ENCODE results near the gene CLSTN3. TPM values are rescaled to one million over a fixed set of nuclear protein-coding genes. Genes with fewer than 3 reads are reported as not detected.

Gene CLSTN3
- total RNA-seq, 4 donors from 2014 or later, result 22.1 to 41.1 (median 31.7) TPM

DNA sequence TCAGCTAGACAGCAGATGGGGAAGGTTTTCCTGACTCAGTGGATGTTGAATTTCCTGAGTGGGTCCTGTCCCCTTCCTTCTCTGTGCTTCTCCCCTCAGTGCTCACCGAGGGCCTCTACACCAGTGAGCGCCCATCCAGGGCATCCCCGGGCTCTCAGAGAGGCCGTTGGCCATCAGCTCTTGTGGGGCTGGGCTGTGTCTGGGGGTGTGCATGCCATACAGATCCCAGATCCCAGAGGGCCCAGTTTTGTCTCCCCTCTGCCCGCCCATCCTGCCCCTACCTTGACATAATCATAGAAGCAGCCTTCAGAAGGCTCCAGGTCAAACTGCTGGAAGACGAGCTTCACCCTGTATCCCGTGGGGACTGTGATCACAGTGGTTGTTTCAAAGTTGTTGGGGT, 39.0 kb upstream of the CLSTN3 start:
- TF ChIP-seq, protein P1, sequence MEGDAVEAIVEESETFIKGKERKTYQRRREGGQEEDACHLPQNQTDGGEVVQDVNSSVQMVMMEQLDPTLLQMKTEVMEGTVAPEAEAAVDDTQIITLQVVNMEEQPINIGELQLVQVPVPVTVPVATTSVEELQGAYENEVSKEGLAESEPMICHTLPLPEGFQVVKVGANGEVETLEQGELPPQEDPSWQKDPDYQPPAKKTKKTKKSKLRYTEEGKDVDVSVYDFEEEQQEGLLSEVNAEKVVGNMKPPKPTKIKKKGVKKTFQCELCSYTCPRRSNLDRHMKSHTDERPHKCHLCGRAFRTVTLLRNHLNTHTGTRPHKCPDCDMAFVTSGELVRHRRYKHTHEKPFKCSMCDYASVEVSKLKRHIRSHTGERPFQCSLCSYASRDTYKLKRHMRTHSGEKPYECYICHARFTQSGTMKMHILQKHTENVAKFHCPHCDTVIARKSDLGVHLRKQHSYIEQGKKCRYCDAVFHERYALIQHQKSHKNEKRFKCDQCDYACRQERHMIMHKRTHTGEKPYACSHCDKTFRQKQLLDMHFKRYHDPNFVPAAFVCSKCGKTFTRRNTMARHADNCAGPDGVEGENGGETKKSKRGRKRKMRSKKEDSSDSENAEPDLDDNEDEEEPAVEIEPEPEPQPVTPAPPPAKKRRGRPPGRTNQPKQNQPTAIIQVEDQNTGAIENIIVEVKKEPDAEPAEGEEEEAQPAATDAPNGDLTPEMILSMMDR (IDR thresholded peaks at IDR 0.05), result no peak
- TF ChIP-seq POLR2A (IDR thresholded peaks at IDR 0.05), result no peak
- WGBS, 2 donors, result 71 to 80% methylated on average over 7 of the region's 7 CpGs
- DNase-seq (ENCODE audit: low spot score in 2 of 2), result peak in 1 of 2 donors; percentile 75
- H3K4me3 ChIP-seq (ENCODE audit: low read depth, poor library complexity, severe bottlenecking), result no peak overlapping the region
- intact Hi-C loops (cut with DNase I; ENCODE audit: low total_unique reads), result loop anchor here (10.0 kb wide), 1 partner anchor 136 kb away; the partner anchor contains the start of gene PTPN6

DNA sequence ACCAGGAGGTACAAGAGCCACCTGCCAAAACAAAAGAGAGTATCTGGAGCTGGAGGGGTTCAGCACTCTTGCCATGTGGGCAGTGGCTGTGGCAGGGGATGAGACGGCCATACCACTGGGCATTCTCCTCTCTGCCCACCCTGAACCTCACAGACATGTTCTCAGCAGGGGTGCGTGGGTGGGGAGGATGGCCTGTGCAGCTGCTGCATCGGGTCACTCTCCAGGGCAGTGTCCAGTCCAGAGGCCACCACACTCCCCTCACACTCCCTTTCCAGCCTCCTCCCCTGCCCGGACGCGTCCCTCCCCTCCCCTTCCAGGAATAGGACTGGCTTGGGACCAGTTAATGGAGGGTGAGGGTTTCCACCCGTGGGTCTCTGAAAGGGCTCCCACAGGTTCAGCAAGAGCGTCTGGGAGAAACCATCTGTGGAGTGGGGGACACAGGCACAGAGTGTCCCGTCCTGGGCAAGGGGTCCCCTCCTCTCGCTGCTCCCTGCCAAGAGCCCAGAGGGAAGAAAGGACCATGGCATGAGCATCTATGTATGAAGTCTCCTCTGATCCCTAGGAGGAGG, 38.4 kb upstream of the CLSTN3 start:
- intact Hi-C loops (cut with DNase I; ENCODE audit: low total_unique reads), result loop anchor here (10.0 kb wide), 1 partner anchor 137 kb away; the partner anchor contains the start of gene PTPN6
- 18 to 20% methylated on average over 10 of the region's 10 CpGs for WGBS, 2 donors
- no peak for TF ChIP-seq POLR2A (IDR thresholded peaks at IDR 0.05)
- TF ChIP-seq, protein P1 (IDR thresholded peaks at IDR 0.05), result no peak
- peak in 1 of 2 donors; percentile 89 for DNase-seq (ENCODE audit: low spot score in 2 of 2)
- H3K4me3 ChIP-seq (ENCODE audit: low read depth, poor library complexity, severe bottlenecking), result peak overlapping the region; percentile 29

DNA sequence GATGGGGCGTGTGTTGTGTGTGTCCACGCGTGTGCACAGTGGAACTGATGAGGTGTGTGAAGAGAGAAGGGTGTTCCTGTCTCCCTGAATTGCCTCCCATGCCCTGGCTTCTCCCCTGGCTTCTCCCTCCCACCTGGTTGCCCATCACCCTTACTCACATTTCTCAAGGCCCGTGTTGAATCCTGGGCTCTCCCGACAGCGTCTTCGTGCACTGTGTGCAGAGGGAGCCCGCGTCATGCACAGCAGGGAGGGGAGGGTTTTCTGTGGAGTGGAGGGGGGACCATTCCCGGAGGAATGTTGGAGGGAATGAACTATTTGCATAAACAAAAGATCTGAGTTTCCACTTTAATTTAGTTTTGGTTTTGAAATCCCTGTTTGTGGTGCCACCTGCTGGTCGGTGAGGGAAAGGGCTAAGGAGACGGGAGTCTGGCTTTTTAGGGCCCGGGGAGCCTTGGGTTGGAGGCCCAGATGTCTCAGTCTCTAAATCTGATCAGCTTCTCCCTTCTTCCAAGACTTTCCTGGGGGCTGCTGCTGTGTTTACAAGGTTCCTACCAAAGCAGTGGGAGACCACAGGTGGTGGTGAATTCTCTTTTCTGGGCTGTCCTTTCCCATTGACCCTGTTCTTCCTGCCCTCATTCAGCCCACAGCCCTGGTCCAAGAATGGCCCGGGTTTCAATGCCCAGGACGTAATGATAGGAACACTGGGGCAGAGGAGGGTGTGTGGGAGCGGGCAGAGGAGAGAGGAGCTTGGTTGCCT, 37.8 kb upstream of the CLSTN3 start, which contains the start of gene C1R:
TSS of gene C1R (minus strand) at position 217 of the 757 bp plus-strand sequence. CDS start at position 160, 57 bp downstream.
- 10 to 14% methylated on average over 16 of the region's 16 CpGs for WGBS, 2 donors
- no peak for TF ChIP-seq POLR2A (IDR thresholded peaks at IDR 0.05)
- TF ChIP-seq, protein P1 (IDR thresholded peaks at IDR 0.05), result peak in 1 of 3 donors; percentile 40
- intact Hi-C loops (cut with DNase I; ENCODE audit: low total_unique reads), result loop anchor here (10.0 kb wide), 1 partner anchor 138 kb away; the partner anchor contains the start of gene PTPN6
- H3K4me3 ChIP-seq (ENCODE audit: low read depth, poor library complexity, severe bottlenecking), result peak within 1 kb of the TSS; percentile 29
- DNase-seq (ENCODE audit: low spot score in 2 of 2), result peak; percentile 76 to 94

DNA sequence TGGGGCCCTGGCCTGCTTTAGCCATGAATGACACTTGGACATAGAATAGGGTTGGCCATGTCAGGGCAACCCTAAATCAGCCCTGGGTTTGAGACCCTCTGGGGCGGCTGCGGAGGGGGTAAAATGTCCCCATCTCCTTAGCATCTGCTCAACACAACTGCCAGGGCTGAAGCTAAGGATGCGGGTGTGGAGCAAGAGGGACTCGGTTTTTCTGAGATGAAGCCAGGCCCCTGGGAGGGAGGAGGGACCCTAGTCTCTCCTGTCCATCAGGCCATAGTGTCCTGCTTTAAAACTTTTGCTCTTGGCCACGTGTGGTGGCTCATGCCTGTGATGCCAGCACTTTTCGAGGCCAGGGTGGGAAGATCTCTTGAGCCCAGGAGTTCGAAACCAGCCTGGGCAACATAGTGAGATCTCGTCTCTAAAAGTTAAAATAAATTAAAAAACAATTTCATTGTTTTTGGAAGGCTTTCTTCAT, 37.1 kb upstream of the CLSTN3 start:
- intact Hi-C loops (cut with DNase I; ENCODE audit: low total_unique reads), result loop anchor here (10.0 kb wide), 1 partner anchor 138 kb away; the partner anchor contains the start of gene PTPN6
- WGBS, 2 donors, result 67 to 74% methylated on average over 8 of the region's 8 CpGs
- no peak overlapping the region for H3K4me3 ChIP-seq (ENCODE audit: low read depth, poor library complexity, severe bottlenecking)
- TF ChIP-seq, protein P1 (IDR thresholded peaks at IDR 0.05), result no peak
- TF ChIP-seq POLR2A (IDR thresholded peaks at IDR 0.05), result no peak
- DNase-seq (ENCODE audit: low spot score in 2 of 2), result peak in 1 of 2 donors; percentile 83

DNA sequence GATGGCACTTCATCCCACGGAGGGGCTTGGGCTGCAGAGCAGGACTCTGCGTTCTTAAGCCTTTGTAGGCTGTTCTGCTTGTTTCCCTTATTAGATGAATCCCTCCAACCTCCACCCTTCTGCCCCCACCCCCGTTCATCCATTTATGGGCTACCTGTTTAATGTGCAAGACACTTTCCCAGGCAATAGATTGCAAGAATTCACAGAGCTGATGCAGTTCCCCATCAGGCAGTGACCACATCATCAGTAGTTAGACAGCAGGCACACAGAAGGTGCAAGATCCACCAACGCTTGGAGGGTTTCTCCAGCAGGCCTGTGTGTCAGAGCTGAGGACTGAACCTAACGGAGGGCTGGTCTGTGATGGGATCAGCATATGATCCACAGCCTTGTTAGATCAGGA, 36.7 kb upstream of the CLSTN3 start:
- intact Hi-C loops (cut with DNase I; ENCODE audit: low total_unique reads), result loop anchor here (10.0 kb wide), 1 partner anchor 139 kb away; the partner anchor contains the start of gene PTPN6
- no peak for TF ChIP-seq POLR2A (IDR thresholded peaks at IDR 0.05)
- TF ChIP-seq, protein P1 (IDR thresholded peaks at IDR 0.05), result no peak
- H3K4me3 ChIP-seq (ENCODE audit: low read depth, poor library complexity, severe bottlenecking), result no peak overlapping the region
- WGBS, 2 donors, result 60 to 70% methylated on average over 5 of the region's 5 CpGs
- peak in 1 of 2 donors; percentile 72 for DNase-seq (ENCODE audit: low spot score in 2 of 2)
